ENCODE data around the gene KNCN. TPM values are rescaled to one million over a fixed set of nuclear protein-coding genes. Genes with fewer than 3 reads are reported as not detected.

The KNCN gene
- total RNA-seq, 1 donor, result not detected

GRCh38 chr1:46554236-46554596 is 2.8 kb upstream of the KNCN start:
- no peak for DNase-seq (ENCODE audit: low read depth)
- H3K4me3 ChIP-seq (ENCODE audit: low read depth, low read length), result no peak overlapping the region
- no peak for TF ChIP-seq CTCF (IDR thresholded peaks at IDR 0.05; ENCODE audit: insufficient read depth, low read depth, low read length)

- TF ChIP-seq CTCF (IDR thresholded peaks at IDR 0.05; ENCODE audit: insufficient read depth, low read depth, low read length), result no peak
- no peak overlapping the region for H3K4me3 ChIP-seq (ENCODE audit: low read depth, low read length)
- no peak for DNase-seq (ENCODE audit: low read depth)
These were observed 2.1 kb upstream of the KNCN start for GRCh38 chr1:46553506-46553905.

GRCh38 chr1:46552357-46553237 is 1.1 kb upstream of the KNCN start:
- no peak for TF ChIP-seq CTCF (IDR thresholded peaks at IDR 0.05; ENCODE audit: insufficient read depth, low read depth, low read length)
- H3K4me3 ChIP-seq (ENCODE audit: low read depth, low read length), result no peak overlapping the region
- DNase-seq (ENCODE audit: low read depth), result no peak

- no peak for TF ChIP-seq CTCF (IDR thresholded peaks at IDR 0.05; ENCODE audit: insufficient read depth, low read depth, low read length)
- no peak for DNase-seq (ENCODE audit: low read depth)
These were observed 656 bp downstream of the KNCN start for GRCh38 chr1:46550751-46551231.

DNA sequence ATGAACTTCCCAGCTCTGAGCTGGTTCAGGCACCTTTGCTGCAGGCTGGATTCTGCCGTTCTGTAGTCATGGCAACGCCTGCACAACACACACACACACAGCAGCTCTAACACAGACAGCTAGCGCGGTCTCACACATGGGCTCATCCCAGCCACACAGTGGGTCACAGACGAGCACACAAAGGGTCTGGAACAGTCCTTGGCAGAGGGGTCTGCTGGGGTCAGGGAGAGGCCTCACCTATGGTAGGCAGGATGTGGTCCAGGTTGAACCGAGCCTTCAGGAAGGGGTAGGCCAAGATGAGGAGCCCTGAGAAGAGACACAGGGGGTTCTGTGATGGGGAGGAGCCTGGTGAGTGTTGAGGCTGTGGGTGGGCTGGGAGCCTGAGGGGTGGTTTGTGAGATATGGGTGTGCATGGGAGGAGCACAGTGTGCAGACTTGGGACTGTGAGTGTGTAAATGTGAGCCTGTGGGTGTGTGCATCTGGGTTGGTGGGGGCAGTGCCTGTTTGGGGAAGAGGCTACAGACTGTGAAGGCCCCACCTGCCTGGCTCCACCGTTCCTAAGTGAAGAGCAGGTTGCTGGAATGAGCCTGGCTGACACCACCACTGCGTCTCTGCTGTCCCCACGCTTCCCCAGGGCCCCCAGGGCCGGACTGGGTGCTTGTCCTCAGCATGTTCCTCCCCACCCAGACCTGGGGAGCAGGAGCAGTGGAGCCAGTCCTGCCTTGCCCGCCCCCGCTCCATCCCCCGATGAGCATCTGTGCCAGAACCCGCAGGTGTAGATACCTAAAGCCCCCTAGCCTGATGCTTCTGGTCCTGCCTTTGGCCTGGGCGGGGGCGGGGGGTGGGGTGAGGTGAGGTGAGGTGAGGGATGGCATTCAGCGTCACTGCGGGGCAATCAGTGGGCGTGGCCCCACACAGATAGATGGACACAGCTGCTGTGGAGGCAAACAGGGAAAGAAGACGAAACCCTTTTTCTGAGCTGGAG is 1.5 kb downstream of the KNCN start:
- no peak overlapping the region for H3K4me3 ChIP-seq (ENCODE audit: low read depth, low read length)
- DNase-seq (ENCODE audit: low read depth), result peak; percentile 19
- no peak for TF ChIP-seq CTCF (IDR thresholded peaks at IDR 0.05; ENCODE audit: insufficient read depth, low read depth, low read length)

More at GRCh38 chr1:46550751-46551231, 656 bp downstream of the KNCN start:
- no peak overlapping the region for H3K4me3 ChIP-seq (ENCODE audit: low read depth, low read length)

GRCh38 chr1:46547481-46548383 is 3.7 kb downstream of the KNCN start:
- DNase-seq (ENCODE audit: low read depth), result peak; percentile 61
- H3K4me3 ChIP-seq (ENCODE audit: low read depth, low read length), result no peak overlapping the region
- TF ChIP-seq CTCF (IDR thresholded peaks at IDR 0.05; ENCODE audit: insufficient read depth, low read depth, low read length), result peak; percentile 55
